Thoracic aorta (tissue), 2 donors: ENCODE results near the gene DSE. TPM values are rescaled to one million over a fixed set of nuclear protein-coding genes. Genes with fewer than 3 reads are reported as not detected.

ENCODE experiments used
- ATAC-seq: fragments of 150-250 bp; one replicate; pipeline ENCODE4 v1.8.0; 2017; ENCODE audit warnings: low read depth; ENCODE audit not compliant: insufficient number of reproducible peaks, low FRiP score
- DNase-seq: peaks from one replicate; pipeline ENCODE4 v3.0.0-alpha.2; 2020; ENCODE audit warnings: low spot score
- H3K27ac ChIP-seq, 2 donors: fragments of 200-600 bp; sonication (generic); 1 replicate in 1 of 2; 2 replicates in 1 of 2; pipeline ENCODE4 v1.5.1; 2016; ENCODE audit warnings: mild to moderate bottlenecking in 2 of 2, moderate library complexity in 2 of 2
- H3K27me3 ChIP-seq: fragments of 200-600 bp; sonication (generic); replicated peaks from 2 replicates; pipeline ENCODE4 v1.6.0; 2016; ENCODE audit warnings: mild to moderate bottlenecking; ENCODE audit not compliant: insufficient read depth
- H3K36me3 ChIP-seq: fragments of 200-600 bp; sonication (generic); one replicate; pipeline ENCODE4 v1.5.1; 2016
- H3K4me1 ChIP-seq, 2 donors: fragments of 200-600 bp; sonication (generic); 1 replicate in 1 of 2; 2 replicates in 1 of 2; pipeline versions ENCODE4 v1.5.1 to v1.6.0; 2016; ENCODE audit warnings: low read depth in 2 of 2, mild to moderate bottlenecking in 1 of 2; ENCODE audit not compliant: control insufficient read depth in 1 of 2
- H3K4me3 ChIP-seq: fragments of 200-600 bp; sonication (generic); 2 replicates; pipeline ENCODE4 v1.5.1; 2016; ENCODE audit warnings: mild to moderate bottlenecking
- H3K9me3 ChIP-seq: fragments of 200-600 bp; sonication (generic); 2 replicates; pipeline ENCODE4 v1.5.1; 2016
- CTCF ChIP-seq: fragments of 200-600 bp; sonication (generic); IDR thresholded peaks from one replicate; pipeline ENCODE4 v1.5.1; 2019; ENCODE audit warnings: antibody characterized with exemption
- total RNA-seq, 2 donors: library from RNA; depleted of rRNA; stranded (reverse); fragments of >200 nt; gene quantifications; one replicate each; pipeline versions ENCODE4 v1.1.0 to v1.2.3, GENCODE V29; 2016

Gene DSE
- total RNA-seq, 2 donors from 2014 or later = 46.7 to 65.2 TPM

- Histone ChIP-seq H3K27ac (peak overlapping the region in 1 of 2 donors; percentile 38), H3K9me3 (no peaks in the 10 kb centered on the region), H3K27me3 (no peaks in the 10 kb centered on the region), H3K36me3 (no peaks in the 10 kb centered on the region), H3K4me3 (no peak overlapping the region), H3K4me1 (peaks cover 8 to 18% of the 10 kb centered on the region in 2 donors)
- no peak for DNase-seq
- no peak for TF ChIP-seq CTCF
- peak; percentile 53 for ATAC-seq
Observed at GRCh38 chr6:116352515-116353471, 18.0 kb upstream of the DSE start.

- H3K9me3 ChIP-seq = no peaks in the 10 kb centered on the region
- ATAC-seq (no peak), DNase-seq (no peak)
- no peak for TF ChIP-seq CTCF
- peaks cover 8 to 18% of the 10 kb centered on the region in 2 donors for H3K4me1 ChIP-seq
- no peaks in the 10 kb centered on the region for H3K27me3 ChIP-seq
- no peak overlapping the region for H3K4me3 ChIP-seq
- H3K36me3 ChIP-seq = no peaks in the 10 kb centered on the region
- H3K27ac ChIP-seq = no peak overlapping the region
Observed at GRCh38 chr6:116354236-116354635, 16.5 kb upstream of the DSE start.

GRCh38 chr6:116355796-116356195 lies 15.0 kb upstream of the DSE start:
- DNase-seq (no peak), ATAC-seq (no peak)
- Histone ChIP-seq H3K4me1 (peaks cover 8 to 18% of the 10 kb centered on the region in 2 donors), H3K27ac (no peak overlapping the region), H3K27me3 (no peaks in the 10 kb centered on the region), H3K4me3 (no peak overlapping the region), H3K36me3 (no peaks in the 10 kb centered on the region), H3K9me3 (no peaks in the 10 kb centered on the region)
- no peak for TF ChIP-seq CTCF

GRCh38 chr6:116359131-116359530 lies 11.6 kb upstream of the DSE start:
- no peak for DNase-seq
- ATAC-seq = no peak
- Histone ChIP-seq H3K4me1 (peaks cover 9 to 14% of the 10 kb centered on the region in 2 donors), H3K36me3 (no peaks in the 10 kb centered on the region), H3K27me3 (no peaks in the 10 kb centered on the region), H3K27ac (no peak overlapping the region), H3K9me3 (no peaks in the 10 kb centered on the region), H3K4me3 (no peak overlapping the region)
- no peak for TF ChIP-seq CTCF

GRCh38 chr6:116359835-116360234 lies 10.9 kb upstream of the DSE start:
- Histone ChIP-seq H3K27me3 (no peaks in the 10 kb centered on the region), H3K27ac (no peak overlapping the region), H3K4me1 (peaks cover 12 to 18% of the 10 kb centered on the region in 2 donors), H3K9me3 (no peaks in the 10 kb centered on the region), H3K4me3 (no peak overlapping the region), H3K36me3 (no peaks in the 10 kb centered on the region)
- ATAC-seq = no peak
- no peak for DNase-seq
- TF ChIP-seq CTCF = no peak
